Spleen (tissue), 7 donors: ENCODE data around the gene GTF3C5.

Experiments used
- POLR2AphosphoS5 ChIP-seq, 3 donors: sonication (generic); formaldehyde crosslinking; IDR thresholded peaks; one replicate each; pipeline ENCODE4 v1.5.1; 2017; ENCODE audit warnings: antibody characterized with exemption in 3 of 3
- TF ChIP-seq, protein P1 (sequence below), 11 experiments: fragments of 200-600 bp in 7 of 11; fragments of 450-650 bp in 4 of 11; sonication (generic) in 4 of 11; IDR thresholded peaks in 8 of 11; conservative IDR thresholded peaks in 3 of 11; 1 replicate in 7 of 11; 2 replicates in 4 of 11; pipeline versions ENCODE4 v1.4.0 to v1.8.0; 2016 to 2021; ENCODE audit warnings: antibody characterized with exemption in 11 of 11, inconsistent platforms in 4 of 11, mild to moderate bottlenecking in 1 of 11
- donor health status: DM: no; HTN: no; CAD: no; lungs with moderate emphysema.
- donor health status: DM: no; HTN: no; CAD: no.
- donor health status: DM: no; HTN: no; CAD: no.

DNA sequence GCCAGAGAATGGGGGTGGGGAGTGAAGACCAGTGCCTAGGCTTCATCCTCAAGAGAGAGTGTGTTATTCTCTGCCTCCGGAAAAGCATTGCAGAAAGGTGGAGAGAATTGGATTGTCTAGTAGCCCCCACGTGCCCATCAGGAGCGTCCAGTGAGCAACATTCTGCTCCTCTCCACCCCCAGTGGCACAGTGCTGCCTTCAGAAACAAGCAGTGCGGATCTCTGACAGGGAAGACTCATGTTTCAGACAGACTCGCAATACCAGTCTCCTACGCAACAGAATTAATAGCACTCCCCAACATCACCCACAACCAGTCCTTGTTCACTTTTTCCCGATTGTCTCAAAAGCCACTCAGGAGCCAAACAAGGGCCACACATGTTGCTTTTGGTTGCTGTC, 16.1 kb downstream of the GTF3C5 start:
- TF ChIP-seq, protein P1, sequence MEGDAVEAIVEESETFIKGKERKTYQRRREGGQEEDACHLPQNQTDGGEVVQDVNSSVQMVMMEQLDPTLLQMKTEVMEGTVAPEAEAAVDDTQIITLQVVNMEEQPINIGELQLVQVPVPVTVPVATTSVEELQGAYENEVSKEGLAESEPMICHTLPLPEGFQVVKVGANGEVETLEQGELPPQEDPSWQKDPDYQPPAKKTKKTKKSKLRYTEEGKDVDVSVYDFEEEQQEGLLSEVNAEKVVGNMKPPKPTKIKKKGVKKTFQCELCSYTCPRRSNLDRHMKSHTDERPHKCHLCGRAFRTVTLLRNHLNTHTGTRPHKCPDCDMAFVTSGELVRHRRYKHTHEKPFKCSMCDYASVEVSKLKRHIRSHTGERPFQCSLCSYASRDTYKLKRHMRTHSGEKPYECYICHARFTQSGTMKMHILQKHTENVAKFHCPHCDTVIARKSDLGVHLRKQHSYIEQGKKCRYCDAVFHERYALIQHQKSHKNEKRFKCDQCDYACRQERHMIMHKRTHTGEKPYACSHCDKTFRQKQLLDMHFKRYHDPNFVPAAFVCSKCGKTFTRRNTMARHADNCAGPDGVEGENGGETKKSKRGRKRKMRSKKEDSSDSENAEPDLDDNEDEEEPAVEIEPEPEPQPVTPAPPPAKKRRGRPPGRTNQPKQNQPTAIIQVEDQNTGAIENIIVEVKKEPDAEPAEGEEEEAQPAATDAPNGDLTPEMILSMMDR (IDR thresholded peaks at IDR 0.05 in 8 of 11, conservative IDR thresholded peaks at IDR 0.05 in 3 of 11) = no peak
- no peak for TF ChIP-seq POLR2AphosphoS5 (IDR thresholded peaks at IDR 0.05)
